Measurements from ENCODE around the gene EP400. TPM values are rescaled to one million over a fixed set of nuclear protein-coding genes. Genes with fewer than 3 reads are reported as not detected.

EP400 gene
- total and polyA plus RNA-seq, 2 of the 8 experiments (the other 6 are each of a cell fraction or from before 2014, with no cell fraction given): 13.1 to 69.7 TPM

DNA sequence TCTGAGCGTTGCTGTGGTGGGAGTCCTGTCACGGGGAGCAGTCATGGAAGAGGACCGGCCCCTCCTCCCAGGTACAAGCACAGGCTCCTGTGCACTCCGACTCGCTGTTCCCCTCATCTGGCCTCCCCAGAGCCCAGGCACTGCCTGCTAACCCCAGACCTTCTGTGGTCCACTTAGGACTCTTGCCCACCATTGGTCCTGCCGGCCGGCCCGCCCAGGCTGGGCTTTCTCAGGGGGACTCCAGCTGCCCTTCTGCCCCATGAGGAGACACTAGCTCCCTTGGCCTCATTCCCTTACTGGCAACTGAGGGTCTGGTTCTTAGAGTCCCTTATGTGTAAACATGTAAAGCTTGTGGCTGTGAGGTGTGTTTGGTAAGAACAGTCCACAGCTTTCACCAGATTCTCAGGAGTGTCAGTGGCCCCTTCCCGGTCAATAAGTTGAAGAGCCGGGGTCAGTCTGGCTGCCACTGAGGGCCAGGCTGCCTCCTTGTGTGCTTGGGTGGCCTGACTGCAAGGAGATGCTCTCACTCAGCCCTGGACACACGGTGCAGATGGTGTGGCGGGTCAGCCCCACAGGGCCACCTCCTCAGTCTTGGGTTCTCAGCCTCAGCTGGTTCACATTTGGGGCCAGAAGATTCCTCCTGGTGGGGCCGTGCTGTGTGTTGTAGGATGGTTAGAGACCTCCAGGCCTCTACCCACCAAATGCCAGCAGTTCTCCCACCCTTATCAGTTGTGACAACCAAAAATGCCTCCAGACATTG, 150.7 kb downstream of the EP400 start:
- Histone ChIP-seq H3K27me3 (replicated peaks in 1 of 4; ENCODE audit: control insufficient read depth in 3 of 4, extremely low read depth in 1 of 4, insufficient read depth in 3 of 4, low read length in 3 of 4) (no peaks in the 10 kb centered on the region), H3K56ac (replicated peaks; ENCODE audit: insufficient read length, low read depth, low read length) (no peak overlapping the region)
- CTCF ChIA-PET (ENCODE audit: partially characterized antibody): no interaction called here

More for the DNA sequence above, 150.7 kb downstream of the EP400 start:
- no peak overlapping the region for H2BK15ac ChIP-seq (ENCODE audit: low read length)
- H3K4me3 ChIP-seq (ENCODE audit: extremely low read depth in 1 of 4, insufficient read depth in 2 of 4, low read depth in 3 of 4, low read length in 4 of 4): no peak overlapping the region
- no peak overlapping the region for H2AFZ ChIP-seq (ENCODE audit: low read length)
- no peak overlapping the region for H3K14ac ChIP-seq (ENCODE audit: insufficient read length)
- no peak overlapping the region for H4K8ac ChIP-seq (ENCODE audit: extremely low read depth, insufficient read depth, low read length)
- no peak overlapping the region for H2BK20ac ChIP-seq (ENCODE audit: low read length)
- no peak overlapping the region for H3K18ac ChIP-seq (ENCODE audit: extremely low read depth, low read length)
- no peak overlapping the region for H2BK12ac ChIP-seq (ENCODE audit: low read depth, low read length)
- FAIRE-seq (no peak), DNase-seq (ENCODE audit: low read depth in 1 of 2, low spot score in 2 of 2) (no peak)
- peaks cover 0 to 4% (median 2%) of the 10 kb centered on the region in 4 experiments; a peak in 4 of 8 replicates for H3K36me3 ChIP-seq (ENCODE audit: control insufficient read depth in 2 of 4, insufficient read depth in 4 of 4, low read length in 3 of 4)
- H3K27ac ChIP-seq (ENCODE audit: low read depth, low read length): no peak overlapping the region
- H3K4me2 ChIP-seq (ENCODE audit: insufficient read depth in 1 of 2, low read depth in 2 of 2, low read length in 2 of 2): no peak overlapping the region
- H3K23ac ChIP-seq (ENCODE audit: insufficient read length): no peak overlapping the region
- peaks cover 8 to 16% of the 10 kb centered on the region in 2 experiments for H4K20me1 ChIP-seq (replicated peaks in 1 of 2; ENCODE audit: control insufficient read depth in 1 of 2, insufficient read depth in 2 of 2, low read length in 2 of 2)
- H3K4ac ChIP-seq (replicated peaks; ENCODE audit: insufficient read length, low read depth, low read length): no peak overlapping the region
- TF ChIP-seq HDAC2 (IDR thresholded peaks at IDR 0.05; ENCODE audit: borderline replicate concordance in 1 of 2, low read depth in 2 of 2, low read length in 2 of 2): no peak
- no peak for TF ChIP-seq POLR2AphosphoS5 (IDR thresholded peaks at IDR 0.05; ENCODE audit: low read depth, low read length)
- TF ChIP-seq, protein P1, sequence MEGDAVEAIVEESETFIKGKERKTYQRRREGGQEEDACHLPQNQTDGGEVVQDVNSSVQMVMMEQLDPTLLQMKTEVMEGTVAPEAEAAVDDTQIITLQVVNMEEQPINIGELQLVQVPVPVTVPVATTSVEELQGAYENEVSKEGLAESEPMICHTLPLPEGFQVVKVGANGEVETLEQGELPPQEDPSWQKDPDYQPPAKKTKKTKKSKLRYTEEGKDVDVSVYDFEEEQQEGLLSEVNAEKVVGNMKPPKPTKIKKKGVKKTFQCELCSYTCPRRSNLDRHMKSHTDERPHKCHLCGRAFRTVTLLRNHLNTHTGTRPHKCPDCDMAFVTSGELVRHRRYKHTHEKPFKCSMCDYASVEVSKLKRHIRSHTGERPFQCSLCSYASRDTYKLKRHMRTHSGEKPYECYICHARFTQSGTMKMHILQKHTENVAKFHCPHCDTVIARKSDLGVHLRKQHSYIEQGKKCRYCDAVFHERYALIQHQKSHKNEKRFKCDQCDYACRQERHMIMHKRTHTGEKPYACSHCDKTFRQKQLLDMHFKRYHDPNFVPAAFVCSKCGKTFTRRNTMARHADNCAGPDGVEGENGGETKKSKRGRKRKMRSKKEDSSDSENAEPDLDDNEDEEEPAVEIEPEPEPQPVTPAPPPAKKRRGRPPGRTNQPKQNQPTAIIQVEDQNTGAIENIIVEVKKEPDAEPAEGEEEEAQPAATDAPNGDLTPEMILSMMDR (IDR thresholded peaks at IDR 0.05; ENCODE audit: control extremely low read depth in 1 of 3, insufficient read depth in 1 of 3, low read depth in 1 of 3, low read length in 3 of 3): no peak
- TF ChIP-seq EP300 (IDR thresholded peaks at IDR 0.05; ENCODE audit: borderline replicate concordance in 1 of 2, low read depth in 2 of 2, low read length in 2 of 2): no peak
- no peak for TF ChIP-seq TBP (IDR thresholded peaks at IDR 0.05; ENCODE audit: low read depth, low read length)
- no peak overlapping the region for H4K5ac ChIP-seq (ENCODE audit: insufficient read length, low read depth, low read length)
- no peak overlapping the region for H4K91ac ChIP-seq (replicated peaks; ENCODE audit: insufficient read length, low read length)
- H3K23me2 ChIP-seq (ENCODE audit: low read depth, low read length): no peaks in the 10 kb centered on the region
- POLR2A ChIA-PET (ENCODE audit: partially characterized antibody): interaction anchor here (0.7 kb wide), 1 partner anchor 15 kb away, joined by 3 read pairs; no protein-coding TSS in a partner anchor
- no peak overlapping the region for H3K9ac ChIP-seq (replicated peaks in 1 of 4; ENCODE audit: extremely low read depth in 1 of 4, low read depth in 3 of 4, low read length in 3 of 4)
- 90% methylated on average over 11 of the region's 13 CpGs; no CpG with 5 or more reads in 1 of the 2 experiments for WGBS, 2 experiments (ENCODE audit: extremely low coverage in 1 of 2, insufficient coverage in 1 of 2, insufficient read length in 1 of 2, insufficient replicate concordance in 2 of 2, low coverage in 1 of 2, low lambda C conversion rate in 2 of 2, missing lambda C conversion rate in 1 of 2)
- H2BK120ac ChIP-seq (replicated peaks; ENCODE audit: low read depth, low read length): no peak overlapping the region
- H2AK5ac ChIP-seq (ENCODE audit: low read depth, low read length): no peak overlapping the region
- peaks cover 0 to 18% of the 10 kb centered on the region in 2 experiments; a peak in 1 of 4 replicates for H3K79me2 ChIP-seq (ENCODE audit: control insufficient read depth in 1 of 2, insufficient read depth in 2 of 2, low read length in 2 of 2)
- no peak overlapping the region for H2BK5ac ChIP-seq (ENCODE audit: low read depth, low read length)
- peaks cover 0 to 11% (median 3%) of the 10 kb centered on the region in 4 experiments; a peak in 4 of 7 replicates for H3K4me1 ChIP-seq (replicated peaks in 1 of 4; ENCODE audit: control insufficient read depth in 3 of 4, insufficient read depth in 4 of 4, low read length in 3 of 4)
- no peaks in the 10 kb centered on the region; the same call in 1 of the 2 replicates for H3K79me1 ChIP-seq (ENCODE audit: low read depth, low read length)
- no peaks in the 10 kb centered on the region for H3K9me3 ChIP-seq (ENCODE audit: insufficient read depth in 2 of 2, low read depth in 1 of 2, low read length in 1 of 2)

Measured in H1 (cell line).